CD4-positive, alpha-beta T cell (primary cell): Measurements from ENCODE around the gene FAM210A. TPM values are rescaled to one million over a fixed set of nuclear protein-coding genes. Genes with fewer than 3 reads are reported as not detected.

ENCODE experiments used
- ATAC-seq: fragments of 200-7000 bp; cut with Tn5 transposase; one replicate; pipeline ENCODE4 v1.10.0; 2022; ENCODE audit warnings: mild to moderate bottlenecking; ENCODE audit not compliant: poor library complexity
- CTCF ChIA-PET: fragments of 350-600 bp; sonication (Branson Sonifier 250); formaldehyde crosslinking; loops from one replicate; lab custom pipeline; 2021; ENCODE audit warnings: antibody characterized with exemption, inconsistent platforms; lab: Charles Lee
- POLR2A ChIA-PET: fragments of 350-600 bp; sonication (Branson Sonifier 250); formaldehyde crosslinking; loops from one replicate; lab custom pipeline; 2021; ENCODE audit warnings: antibody characterized with exemption, inconsistent platforms; lab: Charles Lee
- DNase-seq, 14 experiments: peaks; one replicate each; pipeline ENCODE4 v3.0.0-alpha.2; 2013 to 2020; ENCODE audit warnings: mixed read lengths in 2 of 14
- H3K27ac ChIP-seq, 2 donors: one replicate each; pipeline versions ENCODE4 v1.5.1 to v1.7.0; 2013; ENCODE audit warnings: low read length in 2 of 2, low read depth in 1 of 2, mild to moderate bottlenecking in 1 of 2
- H3K27me3 ChIP-seq, 2 experiments: 1 replicate in 1 of 2; 2 replicates in 1 of 2; pipeline versions ENCODE4 v1.6.1 to v1.7.0; 2013; ENCODE audit warnings: low read length in 2 of 2, control low read depth in 1 of 2, mild to moderate bottlenecking in 1 of 2, moderate library complexity in 1 of 2; ENCODE audit not compliant: insufficient read depth in 2 of 2, control insufficient read depth in 1 of 2
- H3K36me3 ChIP-seq: one replicate; pipeline ENCODE4 v1.6.1; 2013; ENCODE audit warnings: low read length, control low read depth; ENCODE audit not compliant: insufficient read depth
- H3K4me1 ChIP-seq: one replicate; pipeline ENCODE4 v1.6.1; 2013; ENCODE audit warnings: low read length, control low read depth; ENCODE audit not compliant: insufficient read depth
- H3K4me3 ChIP-seq: one replicate; pipeline ENCODE4 v1.5.1; 2013; ENCODE audit warnings: mild to moderate bottlenecking, low read length, moderate library complexity
- H3K9me3 ChIP-seq, 2 experiments: 1 replicate in 1 of 2; 2 replicates in 1 of 2; pipeline versions ENCODE4 v1.6.1 to v1.7.0; 2013; ENCODE audit warnings: low read length in 2 of 2, mild to moderate bottlenecking in 2 of 2, control low read depth in 1 of 2, moderate library complexity in 1 of 2; ENCODE audit not compliant: control insufficient read depth in 1 of 2, insufficient read depth in 1 of 2
- H3K27ac Mint-ChIP-seq: one replicate; pipeline ENCODE4 v1.8.0; 2020; ENCODE audit warnings: mixed read lengths
- H3K27me3 Mint-ChIP-seq: one replicate; pipeline ENCODE4 v1.8.0; 2021; ENCODE audit warnings: mixed read lengths
- H3K36me3 Mint-ChIP-seq: one replicate; pipeline ENCODE4 v1.8.0; 2021; ENCODE audit warnings: low read depth, mixed read lengths
- H3K4me1 Mint-ChIP-seq: one replicate; pipeline ENCODE4 v1.8.0; 2021; ENCODE audit warnings: low read depth, mixed read lengths
- H3K4me3 Mint-ChIP-seq: one replicate; pipeline ENCODE4 v1.8.0; 2020; ENCODE audit warnings: mild to moderate bottlenecking, mixed read lengths
- H3K9me3 Mint-ChIP-seq: one replicate; pipeline ENCODE4 v1.8.0; 2020; ENCODE audit warnings: mixed read lengths
- intact Hi-C, 2 experiments: fragments of 100-400 bp; cut with DNase I in 1 of 2; cut with micrococcal nuclease in 1 of 2; formaldehyde crosslinking; loops; one replicate each; pipeline versions ENCODE4 v1.15.1 to v1.9.0; 2023 to 2025; cut with DNase I, micrococcal nuclease
- total RNA-seq, 174 experiments: library from RNA in 2 of 174; stranded (reverse) in 2 of 174; gene quantifications; one replicate each; pipeline ENCODE4 v1.2.3 and lab custom pipeline; 2021 to 2026
- TF ChIP-seq, protein P1 (sequence below): fragments of 200-600 bp; IDR thresholded peaks from one replicate; pipeline ENCODE4 v1.8.0; 2022; ENCODE audit warnings: antibody characterized with exemption, mild to moderate bottlenecking

The FAM210A gene
- total RNA-seq, 2 experiments from 2014 or later: 3.4 to 3.5 TPM

DNA sequence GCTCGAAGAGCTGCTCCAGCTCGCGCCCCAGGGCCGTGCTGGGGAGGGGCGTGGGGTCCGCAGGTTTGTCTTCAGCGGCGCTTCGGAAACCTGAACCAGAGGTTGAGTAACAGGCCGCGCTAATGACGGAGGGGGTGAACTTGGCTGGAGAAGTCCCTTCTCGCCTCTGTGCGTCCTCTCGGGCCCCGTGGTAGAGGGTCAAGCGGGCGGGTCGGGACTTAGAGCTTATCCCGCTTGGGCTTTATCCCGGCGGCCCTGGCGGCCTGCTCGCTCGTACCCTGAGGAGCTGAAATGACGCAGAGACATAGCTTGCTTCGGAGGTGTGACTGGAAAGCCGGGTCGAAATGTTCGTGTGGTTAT, 594 bp upstream of the FAM210A start:
- peak overlapping the region; percentile 89 for H3K4me3 Mint-ChIP-seq
- H3K4me3 ChIP-seq: peak overlapping the region; percentile 89
- H3K27ac ChIP-seq: peak overlapping the region; percentile 86 to 91
- peaks cover 33% of the 10 kb centered on the region for H3K4me1 ChIP-seq
- TF ChIP-seq, protein P1, sequence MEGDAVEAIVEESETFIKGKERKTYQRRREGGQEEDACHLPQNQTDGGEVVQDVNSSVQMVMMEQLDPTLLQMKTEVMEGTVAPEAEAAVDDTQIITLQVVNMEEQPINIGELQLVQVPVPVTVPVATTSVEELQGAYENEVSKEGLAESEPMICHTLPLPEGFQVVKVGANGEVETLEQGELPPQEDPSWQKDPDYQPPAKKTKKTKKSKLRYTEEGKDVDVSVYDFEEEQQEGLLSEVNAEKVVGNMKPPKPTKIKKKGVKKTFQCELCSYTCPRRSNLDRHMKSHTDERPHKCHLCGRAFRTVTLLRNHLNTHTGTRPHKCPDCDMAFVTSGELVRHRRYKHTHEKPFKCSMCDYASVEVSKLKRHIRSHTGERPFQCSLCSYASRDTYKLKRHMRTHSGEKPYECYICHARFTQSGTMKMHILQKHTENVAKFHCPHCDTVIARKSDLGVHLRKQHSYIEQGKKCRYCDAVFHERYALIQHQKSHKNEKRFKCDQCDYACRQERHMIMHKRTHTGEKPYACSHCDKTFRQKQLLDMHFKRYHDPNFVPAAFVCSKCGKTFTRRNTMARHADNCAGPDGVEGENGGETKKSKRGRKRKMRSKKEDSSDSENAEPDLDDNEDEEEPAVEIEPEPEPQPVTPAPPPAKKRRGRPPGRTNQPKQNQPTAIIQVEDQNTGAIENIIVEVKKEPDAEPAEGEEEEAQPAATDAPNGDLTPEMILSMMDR: no peak
- H3K4me1 Mint-ChIP-seq: peaks cover 76% of the 10 kb centered on the region
- H3K36me3 Mint-ChIP-seq: peaks cover 26% of the 10 kb centered on the region
- ChIA-PET CTCF (interaction anchor here (1.1 kb wide), 1 partner anchor 167 kb away, joined by 3 read pairs; no protein-coding TSS in a partner anchor), POLR2A (interaction anchor here (0.7 to 2.3 kb wide), 9 partner anchors 9 to 1876 kb away, joined by 3 to 8 read pairs (median 4); partner anchors contain the start of genes CHMP1B, PTPN2 and SEH1L)
- intact Hi-C loops: loop anchor here (2.0 to 10.0 kb wide), 11 partner anchors 345 to 1882 kb away; partner anchors contain the start of genes CEP192 (in 1 of the 2), CEP76 (in 1 of the 2), PSMG2 (in 1 of the 2) and PTPN2 (in 1 of the 2)
- H3K27me3 Mint-ChIP-seq: no peaks in the 10 kb centered on the region
- ATAC-seq (peak; percentile 10), DNase-seq (peak in 11 of 14 experiments; percentile 4 to 58 (median 13))
- H3K27me3 ChIP-seq: no peaks in the 10 kb centered on the region
- peak overlapping the region; percentile 84 for H3K27ac Mint-ChIP-seq
- no peaks in the 10 kb centered on the region for H3K9me3 ChIP-seq
- H3K36me3 ChIP-seq: peaks cover 8% of the 10 kb centered on the region
- no peaks in the 10 kb centered on the region for H3K9me3 Mint-ChIP-seq

DNA sequence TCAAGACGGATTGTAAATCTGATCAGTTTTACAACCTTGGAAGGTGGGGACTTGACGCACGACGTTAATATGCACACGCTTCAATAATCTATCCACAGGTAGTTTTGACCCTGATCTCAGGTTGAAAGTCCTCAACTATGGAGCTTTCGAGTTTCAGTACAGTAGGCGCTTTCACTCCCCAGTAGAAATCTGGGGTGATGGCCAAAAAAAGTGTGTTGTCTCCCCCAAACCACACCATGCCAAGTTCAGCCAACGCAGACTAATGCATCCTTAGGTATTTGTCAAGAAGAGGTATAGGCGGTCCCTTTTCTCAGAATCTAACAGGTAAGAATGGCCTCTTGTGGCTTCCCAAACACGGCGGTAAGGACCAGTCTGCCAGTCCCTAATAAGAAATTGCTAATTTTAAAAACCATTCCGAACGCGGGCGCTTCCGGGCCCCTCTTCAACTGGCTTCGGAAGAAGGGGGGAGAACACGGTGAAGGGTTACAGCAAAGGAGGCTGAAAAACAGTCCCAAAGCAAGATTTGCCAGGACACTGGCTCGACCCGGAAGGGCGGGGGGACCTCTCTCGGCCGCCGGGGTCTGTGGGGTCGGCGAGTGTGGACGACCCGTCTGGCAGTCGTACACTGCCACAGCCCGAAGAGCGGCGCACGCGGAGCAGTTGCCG, 659 bp downstream of the FAM210A start:
- H3K9me3 ChIP-seq: no peaks in the 10 kb centered on the region
- peaks cover 2% of the 10 kb centered on the region for H3K36me3 ChIP-seq
- peak; percentile 4 for ATAC-seq
- Mint-ChIP-seq H3K27me3 (no peaks in the 10 kb centered on the region), H3K36me3 (peaks cover 19% of the 10 kb centered on the region), H3K27ac (peak overlapping the region; percentile 84), H3K4me1 (peaks cover 76% of the 10 kb centered on the region), H3K9me3 (no peaks in the 10 kb centered on the region), H3K4me3 (peak overlapping the region; percentile 89)
- intact Hi-C loops: loop anchor here (2.0 to 10.0 kb wide), 11 partner anchors 343 to 1881 kb away; partner anchors contain the start of genes CEP192 (in 1 of the 2), CEP76 (in 1 of the 2), PSMG2 (in 1 of the 2) and PTPN2 (in 1 of the 2)
- TF ChIP-seq, protein P1: no peak
- ChIA-PET POLR2A (interaction anchor here (0.6 to 1.3 kb wide), 9 partner anchors 8 to 1875 kb away, joined by 3 to 6 read pairs (median 3); partner anchors contain the start of genes AFG3L2, CHMP1B and PTPN2), CTCF (interaction anchor here (0.8 kb wide), 1 partner anchor 7 kb away, joined by 3 read pairs; no protein-coding TSS in a partner anchor)
- H3K27ac ChIP-seq: peak overlapping the region; percentile 11 to 91
- H3K27me3 ChIP-seq: no peaks in the 10 kb centered on the region
- H3K4me3 ChIP-seq: peak overlapping the region; percentile 89
- H3K4me1 ChIP-seq: peaks cover 33% of the 10 kb centered on the region
- peak in 7 of 14 experiments; percentile 0 to 25 (median 3) for DNase-seq

DNA sequence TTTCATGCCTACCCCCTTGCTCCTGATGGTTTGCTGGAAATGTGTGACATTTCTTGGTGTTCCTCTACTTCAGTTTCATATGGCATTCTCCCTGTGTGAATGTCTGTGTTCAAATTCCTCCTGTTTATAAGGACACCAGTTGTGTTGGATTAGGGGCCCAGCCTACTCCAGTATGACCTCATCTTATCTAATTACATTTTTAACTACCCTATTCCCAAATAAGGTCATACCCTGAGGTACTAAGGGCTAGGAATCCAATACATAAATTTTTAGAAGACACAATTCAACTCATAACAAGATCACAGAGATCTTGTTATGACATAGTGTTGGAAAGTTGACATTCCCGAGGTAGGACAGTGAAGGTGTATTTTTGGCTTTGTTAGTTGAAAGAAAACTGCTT, 5.5 kb downstream of the FAM210A start:
- DNase-seq: no peak
- no peak overlapping the region for H3K4me3 Mint-ChIP-seq
- ChIA-PET CTCF (no interaction called here), POLR2A (no interaction called here)
- Histone ChIP-seq H3K27ac (no peak overlapping the region), H3K4me3 (no peak overlapping the region), H3K4me1 (peaks cover 12% of the 10 kb centered on the region), H3K27me3 (no peaks in the 10 kb centered on the region), H3K36me3 (no peaks in the 10 kb centered on the region), H3K9me3 (no peaks in the 10 kb centered on the region)
- H3K9me3 Mint-ChIP-seq: no peaks in the 10 kb centered on the region
- ATAC-seq: no peak
- peaks cover 47% of the 10 kb centered on the region for H3K4me1 Mint-ChIP-seq
- H3K36me3 Mint-ChIP-seq: peaks cover 11% of the 10 kb centered on the region
- TF ChIP-seq, protein P1: no peak
- intact Hi-C loops: loop anchor here in 1 of 2 experiments (5.0 to 10.0 kb wide), 4 partner anchors 159 to 1876 kb away; partner anchors contain the start of genes CEP76, PSMG2 and PTPN2
- H3K27ac Mint-ChIP-seq: no peak overlapping the region
- no peaks in the 10 kb centered on the region for H3K27me3 Mint-ChIP-seq
